Muscle of back (tissue), 11 donors: ENCODE data around the gene KIF19. TPM values are rescaled to one million over a fixed set of nuclear protein-coding genes. Genes with fewer than 3 reads are reported as not detected.
"Not testable (repeated sequence)": the region's sequence is repeated elsewhere in the genome, so short reads cannot be mapped to it uniquely, and the experiment has no call there.

Source experiments
- DNase-seq, 3 donors: peaks; one replicate each; pipeline versions ENCODE4 v3.0.0 to v3.0.0-alpha.2; 2013
- polyA plus RNA-seq, 10 donors: library from polyadenylated mRNA; unstranded; fragments of 120-200 nt; gene quantifications; one replicate each; pipeline ENCODE4 v1.2.1, GENCODE V29; 2013; ENCODE audit not compliant: insufficient read length in 10 of 10

KIF19 gene
- polyA plus RNA-seq, 10 donors = 1.0 to 2.3 (median 1.7) TPM

- no peak for DNase-seq
These were observed 61.6 kb downstream of the KIF19 start for GRCh38 chr17:74387365-74388218.

- no peak for DNase-seq
These were observed 63.2 kb downstream of the KIF19 start for GRCh38 chr17:74389084-74389753.

- DNase-seq = no peak
These were observed 64.1 kb downstream of the KIF19 start for GRCh38 chr17:74389937-74390679.

- no peak for DNase-seq
These were observed 64.9 kb downstream of the KIF19 start for GRCh38 chr17:74390680-74391653.

- no peak for DNase-seq
These were observed 65.7 kb downstream of the KIF19 start for GRCh38 chr17:74391771-74392170.

- no peak for DNase-seq
These were observed 66.8 kb downstream of the KIF19 start for GRCh38 chr17:74392848-74393247.

GRCh38 chr17:74393346-74393942, 67.4 kb downstream of the KIF19 start:
- no peak for DNase-seq

- no peak for DNase-seq
These were observed 68.4 kb downstream of the KIF19 start for GRCh38 chr17:74394275-74394950.

GRCh38 chr17:74394977-74395376, 69.0 kb downstream of the KIF19 start:
- no peak for DNase-seq

- no peak for DNase-seq
These were observed 70.5 kb downstream of the KIF19 start for GRCh38 chr17:74396567-74396966.

GRCh38 chr17:74402048-74402447, 76.0 kb downstream of the KIF19 start:
- no peak for DNase-seq

GRCh38 chr17:74403512-74404137, 77.6 kb downstream of the KIF19 start:
- no peak for DNase-seq

- DNase-seq = no peak
These were observed 78.2 kb downstream of the KIF19 start for GRCh38 chr17:74404218-74404617.

GRCh38 chr17:74404789-74405188, 78.8 kb downstream of the KIF19 start:
- DNase-seq = no peak

- DNase-seq = not testable (repeated sequence)
These were observed 79.3 kb downstream of the KIF19 start for GRCh38 chr17:74405311-74405710.
